Omental fat pad (tissue), 4 donors: ENCODE data around the gene PSPH. TPM values are rescaled to one million over a fixed set of nuclear protein-coding genes. Genes with fewer than 3 reads are reported as not detected.
"Not testable (repeated sequence)": the region's sequence is repeated elsewhere in the genome, so short reads cannot be mapped to it uniquely, and the experiment has no call there.

Experiments
- ATAC-seq: fragments of 150-250 bp; one replicate; pipeline ENCODE4 v1.9.1; 2016; ENCODE audit warnings: mild to moderate bottlenecking, moderate library complexity; ENCODE audit not compliant: low FRiP score
- DNase-seq: peaks from one replicate; pipeline ENCODE4 v3.0.0-alpha.2; 2019; ENCODE audit warnings: low spot score
- total RNA-seq, 4 donors: library from RNA; depleted of rRNA; stranded (reverse); fragments of >200 nt; gene quantifications; one replicate each; pipeline ENCODE4 v1.1.0, GENCODE V29; 2016
- TF ChIP-seq, protein P1 (sequence below), 3 donors: fragments of 450-650 bp; IDR thresholded peaks; one replicate each; pipeline ENCODE4 v1.5.1; 2016 to 2017; ENCODE audit warnings: antibody characterized with exemption in 3 of 3, mild to moderate bottlenecking in 3 of 3, moderate library complexity in 2 of 3

The PSPH gene
- total RNA-seq, 4 donors from 2014 or later = 6.8 to 12.5 (median 11.2) TPM

DNA sequence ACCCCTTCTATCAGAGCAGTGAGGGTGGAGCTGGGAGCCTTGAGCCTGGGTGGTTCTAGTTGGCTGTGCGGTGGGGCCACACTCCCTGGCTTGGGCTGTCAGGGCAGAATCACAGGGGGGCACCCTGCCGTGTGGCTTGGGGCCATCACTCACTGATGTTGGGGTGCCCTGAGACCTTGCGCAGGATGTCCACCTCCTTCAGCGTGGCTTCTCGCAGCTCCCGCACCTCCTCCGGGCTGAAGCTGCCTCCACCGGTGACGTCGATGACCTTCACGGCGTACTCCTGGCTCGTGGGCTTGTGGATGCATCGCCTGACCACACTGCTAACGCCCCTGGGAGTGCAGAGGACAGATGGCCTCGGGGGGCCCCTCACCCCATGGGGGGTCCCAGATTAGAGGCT, 36.2 kb upstream of the PSPH start:
- ATAC-seq = no peak
- TF ChIP-seq, protein P1, sequence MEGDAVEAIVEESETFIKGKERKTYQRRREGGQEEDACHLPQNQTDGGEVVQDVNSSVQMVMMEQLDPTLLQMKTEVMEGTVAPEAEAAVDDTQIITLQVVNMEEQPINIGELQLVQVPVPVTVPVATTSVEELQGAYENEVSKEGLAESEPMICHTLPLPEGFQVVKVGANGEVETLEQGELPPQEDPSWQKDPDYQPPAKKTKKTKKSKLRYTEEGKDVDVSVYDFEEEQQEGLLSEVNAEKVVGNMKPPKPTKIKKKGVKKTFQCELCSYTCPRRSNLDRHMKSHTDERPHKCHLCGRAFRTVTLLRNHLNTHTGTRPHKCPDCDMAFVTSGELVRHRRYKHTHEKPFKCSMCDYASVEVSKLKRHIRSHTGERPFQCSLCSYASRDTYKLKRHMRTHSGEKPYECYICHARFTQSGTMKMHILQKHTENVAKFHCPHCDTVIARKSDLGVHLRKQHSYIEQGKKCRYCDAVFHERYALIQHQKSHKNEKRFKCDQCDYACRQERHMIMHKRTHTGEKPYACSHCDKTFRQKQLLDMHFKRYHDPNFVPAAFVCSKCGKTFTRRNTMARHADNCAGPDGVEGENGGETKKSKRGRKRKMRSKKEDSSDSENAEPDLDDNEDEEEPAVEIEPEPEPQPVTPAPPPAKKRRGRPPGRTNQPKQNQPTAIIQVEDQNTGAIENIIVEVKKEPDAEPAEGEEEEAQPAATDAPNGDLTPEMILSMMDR (IDR thresholded peaks at IDR 0.05) = no peak
- no peak for DNase-seq

DNA sequence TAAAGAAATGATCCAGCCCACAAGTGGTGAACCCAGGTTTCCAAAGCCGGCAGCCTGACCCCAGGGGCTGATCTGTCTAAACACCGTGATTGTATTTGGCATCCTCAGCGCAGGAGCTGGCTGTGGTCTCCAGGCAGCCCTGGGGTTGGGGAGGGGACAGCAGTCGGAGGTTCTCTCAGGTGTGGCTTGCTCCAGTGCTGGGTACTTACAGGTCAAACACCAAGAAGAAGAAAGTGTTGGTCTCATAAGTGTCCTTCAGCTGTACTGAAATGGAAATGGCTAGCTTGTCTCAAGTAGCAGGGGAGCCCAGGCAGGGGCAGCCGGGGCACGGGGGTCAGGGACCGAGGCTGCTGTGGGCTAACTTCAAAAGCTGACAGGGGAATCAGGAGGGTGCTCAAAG, 35.5 kb upstream of the PSPH start:
- DNase-seq (no peak), ATAC-seq (no peak)
- TF ChIP-seq, protein P1 (IDR thresholded peaks at IDR 0.05) = no peak

DNA sequence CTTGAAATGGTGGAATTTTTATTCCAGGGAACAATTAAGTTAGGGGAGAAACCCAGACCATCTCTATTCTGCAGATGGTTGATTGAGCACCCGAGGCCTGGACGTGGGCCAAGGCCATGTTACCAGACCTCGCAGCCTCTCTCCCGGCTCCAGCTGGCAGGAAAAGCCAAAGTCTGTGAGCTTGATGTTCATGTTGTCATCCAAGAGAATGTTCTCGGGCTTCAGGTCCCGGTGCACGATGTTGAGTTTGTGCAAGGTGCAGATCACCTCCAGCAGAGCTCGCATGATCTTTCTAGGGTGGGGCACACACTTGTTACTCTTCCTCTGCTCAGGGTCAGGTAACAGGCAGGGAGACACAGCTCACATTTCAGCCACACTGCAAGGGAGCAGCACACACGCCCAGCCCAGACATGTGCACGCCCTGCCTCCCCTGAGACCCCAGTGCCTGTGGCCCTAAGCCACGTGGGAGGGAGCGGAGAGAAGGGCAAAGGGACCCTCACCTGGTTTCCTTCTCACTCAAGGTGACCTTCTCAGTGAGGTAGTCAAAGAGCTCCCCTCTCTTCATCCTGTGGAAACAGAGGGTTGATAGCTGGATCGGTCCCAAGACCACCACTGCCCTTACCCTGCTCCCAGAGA, 32.0 kb upstream of the PSPH start:
- TF ChIP-seq, protein P1 (IDR thresholded peaks at IDR 0.05) = no peak
- DNase-seq = no peak
- ATAC-seq = no peak

DNA sequence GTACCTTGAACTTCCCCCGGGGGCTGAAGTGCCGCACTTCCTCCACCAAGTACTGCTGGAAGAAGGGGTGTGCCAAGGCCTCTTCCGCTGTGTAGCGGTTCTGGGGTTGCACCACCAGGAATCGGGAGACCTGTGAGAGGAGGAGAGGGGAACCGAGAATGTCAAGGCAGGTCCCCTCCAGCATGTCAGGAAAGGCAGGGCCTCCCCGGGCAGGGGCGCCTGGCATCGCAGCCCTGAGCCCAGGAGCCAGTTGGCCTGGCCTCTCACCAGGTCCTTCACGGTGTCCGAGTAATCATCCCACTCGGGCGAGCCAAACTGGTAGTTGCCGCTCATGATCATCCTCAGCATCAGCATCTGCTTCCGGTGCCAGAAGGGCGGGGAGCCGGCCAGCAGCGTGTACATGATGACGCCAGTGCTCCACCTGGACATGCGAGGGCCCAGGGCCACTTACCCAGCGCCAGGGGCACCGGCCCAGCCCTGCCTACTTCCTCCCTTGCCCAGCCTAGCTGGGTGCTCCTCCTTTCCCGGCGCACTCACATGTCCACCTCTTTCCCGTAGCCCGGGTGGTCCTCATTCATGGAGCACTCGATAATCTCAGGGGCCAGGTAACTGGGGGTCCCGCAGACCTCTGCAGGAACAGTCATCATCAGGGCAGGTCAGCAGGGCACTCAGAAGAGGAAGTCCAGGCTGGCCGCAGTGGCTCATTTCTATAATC, 30.5 kb upstream of the PSPH start:
- no peak for DNase-seq

DNA sequence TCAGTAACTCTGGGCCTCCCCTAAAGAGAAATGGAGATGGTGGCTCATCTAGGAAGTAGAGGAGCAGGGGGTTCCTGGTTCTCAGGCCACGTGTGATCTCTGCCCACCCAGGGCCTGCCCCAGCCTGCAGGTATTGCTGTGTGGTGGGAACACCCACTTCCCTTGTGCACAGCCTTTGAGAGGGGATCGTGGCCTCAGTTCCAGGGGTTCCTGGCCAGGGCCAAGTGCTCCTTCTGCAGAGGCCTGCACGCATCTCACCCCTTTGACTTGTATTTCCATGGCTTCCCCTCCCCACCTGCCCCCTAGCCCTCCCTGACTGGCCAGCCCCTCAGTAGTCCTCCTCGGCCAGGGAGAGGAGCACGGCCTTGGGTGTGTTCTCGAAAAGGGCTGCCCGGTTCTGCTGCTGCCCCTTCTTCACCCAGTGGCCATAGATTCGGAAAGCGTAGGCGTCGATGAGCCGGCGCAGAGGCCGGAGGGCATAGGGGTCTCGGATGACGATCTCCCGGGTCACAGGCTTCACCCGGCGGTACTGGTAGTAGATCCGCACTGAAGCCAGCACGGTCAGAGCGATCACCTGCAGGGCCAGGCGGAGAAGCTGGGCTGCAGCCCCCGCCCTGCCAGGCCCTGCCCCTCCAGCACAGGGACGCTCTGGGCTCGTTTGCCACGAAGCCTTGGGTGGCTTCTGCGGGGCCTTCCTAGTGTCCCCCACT, 29.6 kb upstream of the PSPH start:
- DNase-seq, ATAC-seq: not testable (repeated sequence)

More for the DNA sequence above, 30.5 kb upstream of the PSPH start:
- ATAC-seq = no peak
- TF ChIP-seq, protein P1 (IDR thresholded peaks at IDR 0.05) = no peak

DNA sequence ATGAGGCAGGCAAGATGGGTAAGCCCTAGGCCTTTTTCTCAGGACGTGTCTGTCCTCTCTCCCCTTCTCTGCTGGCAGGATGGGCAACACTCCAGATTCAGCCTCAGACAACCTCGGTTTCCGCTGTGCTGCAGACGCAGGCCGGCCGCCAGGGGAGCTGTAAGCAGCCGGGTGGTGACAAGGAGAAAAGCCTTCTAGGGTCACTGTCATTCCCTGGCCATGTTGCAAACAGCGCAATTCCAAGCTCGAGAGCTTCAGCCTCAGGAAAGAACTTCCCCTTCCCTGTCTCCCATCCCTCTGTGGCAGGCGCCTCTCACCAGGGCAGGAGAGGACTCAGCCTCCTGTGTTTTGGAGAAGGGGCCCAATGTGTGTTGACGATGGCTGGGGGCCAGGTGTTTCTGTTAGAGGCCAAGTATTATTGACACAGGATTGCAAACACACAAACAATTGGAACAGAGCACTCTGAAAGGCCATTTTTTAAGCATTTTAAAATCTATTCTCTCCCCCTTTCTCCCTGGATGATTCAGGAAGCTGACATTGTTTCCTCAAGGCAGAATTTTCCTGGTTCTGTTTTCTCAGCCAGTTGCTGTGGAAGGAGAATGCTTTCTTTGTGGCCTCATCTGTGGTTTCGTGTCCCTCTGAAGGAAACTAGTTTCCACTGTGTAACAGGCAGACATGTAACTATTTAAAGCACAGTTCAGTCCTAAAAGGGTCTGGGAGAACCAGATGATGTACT, 28.4 kb upstream of the PSPH start:
- DNase-seq (no peak), ATAC-seq (no peak)
- TF ChIP-seq, protein P1 (IDR thresholded peaks at IDR 0.05) = no peak

DNA sequence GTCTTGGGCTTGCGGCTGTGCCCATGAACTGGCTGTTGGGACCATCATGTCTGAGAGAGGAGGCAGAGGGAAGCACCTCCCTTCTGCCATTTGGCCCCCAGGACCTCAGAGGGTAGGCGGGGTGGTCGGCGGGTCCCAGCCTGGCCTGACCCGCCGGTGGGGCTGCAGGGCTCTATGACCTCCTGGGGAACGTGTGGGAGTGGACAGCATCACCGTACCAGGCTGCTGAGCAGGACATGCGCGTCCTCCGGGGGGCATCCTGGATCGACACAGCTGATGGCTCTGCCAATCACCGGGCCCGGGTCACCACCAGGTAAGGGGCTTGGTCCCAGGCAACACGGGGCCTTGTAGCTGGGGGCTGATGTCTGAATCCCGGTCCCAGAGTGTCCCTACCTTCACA, 27.0 kb upstream of the PSPH start:
- TF ChIP-seq, protein P1 (IDR thresholded peaks at IDR 0.05) = no peak
- ATAC-seq = no peak
- no peak for DNase-seq
